SH-SY5Y (cell line): ENCODE measurements around the gene TPMT.

ENCODE experiments used
- GATA2 ChIP-seq: IDR thresholded peaks from 2 replicates; pipeline ENCODE4 v1.6.1; 2011; ENCODE audit warnings: mild to moderate bottlenecking, low read depth, low read length
- GATA3 ChIP-seq: IDR thresholded peaks from 2 replicates; pipeline ENCODE4 v1.6.1; 2011; ENCODE audit warnings: low read depth, mild to moderate bottlenecking, low read length, moderate library complexity

DNA sequence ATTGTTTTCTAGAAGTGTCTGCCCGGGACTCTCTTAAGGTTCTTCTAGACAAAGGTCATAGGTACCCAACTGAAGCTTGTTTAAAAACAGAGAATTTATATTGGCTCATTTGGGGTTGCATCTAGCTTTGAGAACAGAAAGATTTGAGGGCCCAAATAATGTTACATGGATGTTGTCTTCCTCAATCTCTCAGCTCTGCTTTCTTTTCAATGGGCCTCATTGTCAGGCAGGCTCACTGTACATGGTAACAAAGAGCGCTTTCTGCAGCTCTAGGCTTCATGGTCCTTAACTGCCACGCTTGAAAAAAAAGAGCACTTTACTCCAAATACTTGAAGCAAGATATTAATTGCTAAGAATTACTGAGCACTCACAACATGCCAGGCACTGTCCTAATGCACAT is 54.6 kb downstream of the TPMT start:
- TF ChIP-seq GATA2, result no peak
- no peak for TF ChIP-seq GATA3
